Heart right ventricle (tissue), 16 donors: Measurements from ENCODE around the gene ABCA3. TPM values are rescaled to one million over a fixed set of nuclear protein-coding genes. Genes with fewer than 3 reads are reported as not detected.

Source experiments
- ATAC-seq, 8 donors: fragments of 200-7000 bp; cut with Tn5 transposase; one replicate each; pipeline ENCODE4 v1.9.1; 2020; ENCODE audit warnings: mild to moderate bottlenecking in 8 of 8, moderate library complexity in 8 of 8, moderate number of reproducible peaks in 1 of 8
- DNase-seq, 2 donors: peaks; one replicate each; pipeline ENCODE4 v3.0.0-alpha.2; 2020
- H3K27ac ChIP-seq, 10 donors: fragments of 200-600 bp; sonication (generic) in 2 of 10; one replicate each; pipeline versions ENCODE4 v1.5.0 to v1.8.0; 2020 to 2022; ENCODE audit warnings: mild to moderate bottlenecking in 3 of 10
- H3K27me3 ChIP-seq, 7 donors: fragments of 200-600 bp; one replicate each; pipeline ENCODE4 v1.8.0; 2021 to 2022; ENCODE audit warnings: mild to moderate bottlenecking in 2 of 7
- H3K36me3 ChIP-seq, 9 donors: fragments of 200-600 bp; sonication (generic) in 1 of 9; one replicate each; pipeline versions ENCODE4 v1.5.0 to v1.8.0; 2020 to 2022; ENCODE audit warnings: mild to moderate bottlenecking in 2 of 9
- H3K4me1 ChIP-seq, 9 donors: fragments of 200-600 bp; sonication (generic) in 1 of 9; one replicate each; pipeline versions ENCODE4 v1.5.0 to v1.8.0; 2020 to 2022; ENCODE audit warnings: mild to moderate bottlenecking in 4 of 9
- H3K4me3 ChIP-seq, 10 donors: fragments of 200-600 bp; sonication (generic) in 2 of 10; one replicate each; pipeline versions ENCODE4 v1.5.0 to v1.8.0; 2020 to 2022; ENCODE audit warnings: mild to moderate bottlenecking in 7 of 10, moderate library complexity in 2 of 10
- H3K9me3 ChIP-seq, 11 donors: fragments of 200-600 bp in 10 of 11; sonication (generic) in 2 of 11; one replicate each; pipeline versions ENCODE4 v1.5.0 to v1.8.0; 2013 to 2022; ENCODE audit warnings: mild to moderate bottlenecking in 2 of 11, control low read depth in 1 of 11, moderate library complexity in 1 of 11
- CTCF ChIP-seq, 9 donors: fragments of 200-600 bp; sonication (generic) in 2 of 9; IDR thresholded peaks; one replicate each; pipeline versions ENCODE4 v1.5.0 to v1.8.0; 2021 to 2022; ENCODE audit warnings: antibody characterized with exemption in 9 of 9, mild to moderate bottlenecking in 5 of 9, moderate library complexity in 1 of 9
- WGBS, 2 donors: extraction: QIAGEN DNeasy Blood & Tissue Kit; methylation state at CpG; one replicate each; pipeline ENCODE4 v1.1.7; 2013; ENCODE audit warnings: inconsistent platforms in 1 of 2; 5-methylcytosine and 5-hydroxymethylcytosine counted together
- intact Hi-C, 10 donors: fragments of 100-400 bp; cut with DNase I; formaldehyde crosslinking; loops; one replicate each; pipeline versions ENCODE4 v1.11.1 to v1.14.2; 2022
- polyA plus RNA-seq, 2 donors: library from polyadenylated mRNA; stranded (reverse); fragments of 200-250 nt; gene quantifications; one replicate each; pipeline ENCODE4 v1.2.3, GENCODE V29; 2013
- total RNA-seq, 10 donors: library from RNA; stranded (reverse); fragmentation: NEBNext Ultra II Directional in 3 of 10; extraction: Animal tissue kit (Norgen Biotek cat#: 25700) in 3 of 10; gene quantifications; one replicate each; pipeline versions ENCODE4 v1.2.1 to v1.2.4, GENCODE V29; 2021 to 2023
- donor health status: Arrhythmogenic right ventricular cardiomyopathy.
- donor health status: ischemic (EF 13 %, LVEDD 7.1; RV severe dilation, severe dysfunction).
- donor health status: healthy with polysubstance abuse.
- donor health status: DM: no; HTN: yes; CAD: no.
- donor health status: DM: no; HTN: no; CAD: no.
- donor health status: ischemic (EF 25% LVEDD 6.9; RV normal size, moderate dysfunction).
- donor health status: ischemic (EF 25% LVEDD 5.7; RV mildly dilated, moderate dysfunction).
- donor health status: healthy.
- donor health status: DM: yes; HTN: yes; CAD: no.
- donor health status: Ischemic cardiomyopathy.
- donor health status: ischemic (EF 35%, LVEDD 5.7; RV mildly dilated, moderate dysfunction).
- donor health status: nonischemic (EF 11% LVEDD 7.7; RV severe dilation, severe dysfunction).
- donor health status: DM: yes; HTN: yes; CAD: no.
- donor health status: PGD.
- donor health status: ischemic (EF 29% LVEDD 5.4; RV normal size, mild dysfunction).
- donor health status: nonischemic (EF 23%, LVEDD 6.1; RV moderate dilation, normal function).

The ABCA3 gene
- total and polyA plus RNA-seq, 12 donors = 4.9 to 12.5 (median 9.2) TPM

GRCh38 chr16:2325181-2325580 lies 15.3 kb downstream of the ABCA3 start:
- WGBS, 2 donors = 85 to 86% methylated on average over 7 of the region's 7 CpGs

GRCh38 chr16:2324296-2324859 lies 16.1 kb downstream of the ABCA3 start:
- Histone ChIP-seq H3K27ac (no peak overlapping the region), H3K4me1 (no peaks in the 10 kb centered on the region), H3K27me3 (no peaks in the 10 kb centered on the region), H3K9me3 (no peaks in the 10 kb centered on the region), H3K36me3 (peaks cover 0 to 77% (median 23%) of the 10 kb centered on the region in 9 donors), H3K4me3 (no peak overlapping the region)
- DNase-seq (no peak), ATAC-seq (no peak)
- no peak for TF ChIP-seq CTCF (IDR thresholded peaks at IDR 0.05)
- WGBS, 2 donors = 90 to 91% methylated on average over 26 of the region's 26 CpGs
- intact Hi-C loops = no loop called here

More at GRCh38 chr16:2325181-2325580, 15.3 kb downstream of the ABCA3 start:
- H3K27ac ChIP-seq = no peak overlapping the region
- H3K27me3 ChIP-seq = no peaks in the 10 kb centered on the region
- intact Hi-C loops = no loop called here
- DNase-seq = no peak
- no peak for ATAC-seq
- peaks cover 0 to 73% (median 23%) of the 10 kb centered on the region in 9 donors for H3K36me3 ChIP-seq
- H3K4me1 ChIP-seq = no peaks in the 10 kb centered on the region
- H3K9me3 ChIP-seq = no peaks in the 10 kb centered on the region
- no peak for TF ChIP-seq CTCF (IDR thresholded peaks at IDR 0.05)
- H3K4me3 ChIP-seq = no peak overlapping the region

- Histone ChIP-seq H3K4me3 (no peak overlapping the region), H3K4me1 (no peaks in the 10 kb centered on the region), H3K9me3 (no peaks in the 10 kb centered on the region), H3K36me3 (peaks cover 0 to 83% (median 26%) of the 10 kb centered on the region in 9 donors), H3K27ac (no peak overlapping the region), H3K27me3 (no peaks in the 10 kb centered on the region)
- WGBS, 2 donors = 85 to 87% methylated on average over 8 of the region's 8 CpGs
- TF ChIP-seq CTCF (IDR thresholded peaks at IDR 0.05) = no peak
- DNase-seq (no peak), ATAC-seq (no peak)
- intact Hi-C loops = no loop called here
These were observed 16.8 kb downstream of the ABCA3 start for GRCh38 chr16:2323701-2324100.

GRCh38 chr16:2319606-2320005 lies 20.9 kb downstream of the ABCA3 start:
- Histone ChIP-seq H3K4me3 (no peak overlapping the region), H3K27ac (no peak overlapping the region), H3K27me3 (no peaks in the 10 kb centered on the region), H3K4me1 (no peaks in the 10 kb centered on the region), H3K9me3 (no peaks in the 10 kb centered on the region), H3K36me3 (peaks cover 0 to 75% (median 10%) of the 10 kb centered on the region in 9 donors)
- TF ChIP-seq CTCF (IDR thresholded peaks at IDR 0.05) = no peak
- 92 to 93% methylated on average over 23 of the region's 23 CpGs for WGBS, 2 donors
- ATAC-seq (no peak), DNase-seq (no peak)
- intact Hi-C loops = no loop called here
